Measurements from ENCODE around the gene COL4A1.

Gene COL4A1

GRCh38 chr13:110306960-110307766 is at the start of gene COL4A1, which contains the start of gene COL4A2:
COL4A1 (minus strand) TSS chr13:110307157; CDS start chr13:110307027, 130 bp downstream.
COL4A2 (plus strand) TSS chr13:110307284; CDS start chr13:110307904, 620 bp downstream.
- no peak for DNase-seq (ENCODE audit: low read depth, low spot score)

DNA sequence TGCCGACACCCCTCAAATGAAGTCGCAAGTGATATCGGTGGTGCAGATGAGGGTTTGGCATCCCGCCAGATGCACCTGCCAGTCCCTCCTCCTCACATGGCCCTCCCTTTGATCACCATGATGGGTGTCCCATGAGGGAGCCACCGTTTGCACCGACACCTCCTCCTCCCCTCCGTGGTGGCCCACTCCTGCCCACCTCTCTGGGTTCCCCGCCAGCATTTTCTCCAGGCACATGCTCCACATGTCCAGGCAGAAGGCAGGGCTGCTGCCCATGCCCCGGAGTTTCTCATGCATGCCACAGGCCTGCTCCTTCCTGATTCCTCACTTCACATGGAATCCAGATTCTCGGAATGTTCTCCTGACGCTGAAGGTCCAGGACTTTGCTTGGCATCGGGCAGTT is 49.4 kb upstream of the COL4A1 start:
- no peak for DNase-seq (ENCODE audit: low read depth, low spot score)

GRCh38 chr13:110354715-110355473 is 47.9 kb upstream of the COL4A1 start:
- no peak for DNase-seq (ENCODE audit: low read depth, low spot score)

- DNase-seq (ENCODE audit: low read depth, low spot score): no peak
These were observed 47.2 kb upstream of the COL4A1 start for GRCh38 chr13:110354123-110354627.

DNA sequence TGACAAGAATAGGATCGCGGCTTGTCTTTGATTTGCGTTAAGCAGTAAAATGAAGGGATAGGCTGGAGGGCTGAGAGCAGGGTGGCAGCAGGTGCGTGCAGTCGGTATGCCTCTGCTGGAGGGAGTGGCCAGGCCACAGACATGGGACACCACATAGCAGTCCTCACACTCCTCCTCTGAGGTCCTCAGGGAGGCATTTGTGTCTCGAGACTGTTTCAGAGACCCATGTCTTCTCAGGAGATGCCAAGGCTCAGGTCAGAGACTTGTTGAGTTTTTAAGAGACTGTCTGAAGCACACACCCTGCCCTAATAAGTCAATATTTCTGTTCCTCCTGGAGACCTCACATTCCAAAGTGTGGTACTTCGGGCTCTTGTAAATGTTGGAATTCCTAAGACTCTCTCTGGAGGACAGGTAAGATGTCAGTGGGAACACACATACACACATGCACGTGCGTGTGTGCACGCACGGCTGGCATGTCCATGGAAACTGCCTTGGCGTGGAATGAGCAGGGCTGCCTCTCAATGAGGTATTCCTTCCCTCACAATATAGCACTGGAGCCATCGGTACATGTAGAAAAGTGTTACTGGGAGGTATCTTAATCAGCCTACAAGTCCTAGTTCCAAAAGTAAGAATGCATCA is 46.5 kb upstream of the COL4A1 start:
- DNase-seq (ENCODE audit: low read depth, low spot score): no peak

DNA sequence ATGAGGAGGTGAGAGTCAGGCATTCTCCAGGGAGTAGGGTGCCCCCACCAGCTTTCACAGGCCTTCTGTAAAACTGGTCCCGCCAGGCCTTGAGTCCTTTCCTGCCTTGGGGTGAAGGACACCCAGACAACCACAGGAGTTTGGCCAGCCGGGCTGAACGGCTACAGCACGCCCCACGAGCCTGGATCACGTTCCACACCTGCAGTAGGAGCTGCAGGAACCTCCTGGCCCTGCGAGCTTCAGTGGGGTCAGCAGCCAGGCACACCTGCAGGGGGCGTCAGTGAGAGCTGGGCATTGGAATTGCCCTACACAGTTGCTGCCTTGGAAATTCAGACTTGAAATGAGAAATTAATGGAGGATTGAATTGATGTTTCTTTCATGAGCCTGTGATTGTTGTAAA is 45.8 kb upstream of the COL4A1 start:
- DNase-seq (ENCODE audit: low read depth, low spot score): no peak

DNA sequence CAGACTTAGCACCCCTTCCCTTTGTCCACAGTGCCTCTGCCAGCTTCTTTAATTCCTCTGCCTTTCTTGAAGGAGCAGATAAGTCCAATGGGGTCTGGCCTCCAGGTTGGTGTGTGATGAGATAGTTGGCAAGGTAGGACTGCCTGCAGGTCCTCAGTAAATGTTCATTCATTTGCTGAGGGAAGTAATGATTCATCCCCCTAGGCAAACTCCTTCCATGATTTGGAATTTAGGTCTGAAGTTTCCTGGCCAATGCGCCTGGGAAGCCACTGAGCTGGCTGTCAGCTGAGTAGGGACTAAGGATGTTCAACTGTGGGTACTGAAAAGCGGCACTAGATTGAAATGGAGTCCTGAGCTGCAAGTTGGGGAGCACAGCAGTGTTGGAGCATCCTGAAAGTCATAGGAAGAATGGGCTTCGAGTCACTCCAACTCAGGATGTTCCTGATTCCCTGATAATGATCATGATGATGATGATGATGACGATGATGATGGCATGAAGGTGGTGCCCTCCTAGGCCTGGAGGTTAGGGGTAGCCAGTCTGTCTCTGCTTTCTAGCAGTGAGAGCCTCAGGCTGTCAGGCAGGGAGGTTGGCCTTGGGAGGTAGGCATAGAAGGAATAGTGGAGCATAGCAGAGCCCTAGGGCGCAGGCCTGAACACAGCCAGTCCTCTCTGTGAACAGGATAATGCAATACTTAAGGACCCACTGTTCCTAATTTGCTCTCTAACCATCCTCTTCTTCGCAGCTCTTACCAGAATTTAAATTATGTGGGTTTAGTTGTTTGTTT is 44.9 kb upstream of the COL4A1 start:
- DNase-seq (ENCODE audit: low read depth, low spot score): no peak

DNA sequence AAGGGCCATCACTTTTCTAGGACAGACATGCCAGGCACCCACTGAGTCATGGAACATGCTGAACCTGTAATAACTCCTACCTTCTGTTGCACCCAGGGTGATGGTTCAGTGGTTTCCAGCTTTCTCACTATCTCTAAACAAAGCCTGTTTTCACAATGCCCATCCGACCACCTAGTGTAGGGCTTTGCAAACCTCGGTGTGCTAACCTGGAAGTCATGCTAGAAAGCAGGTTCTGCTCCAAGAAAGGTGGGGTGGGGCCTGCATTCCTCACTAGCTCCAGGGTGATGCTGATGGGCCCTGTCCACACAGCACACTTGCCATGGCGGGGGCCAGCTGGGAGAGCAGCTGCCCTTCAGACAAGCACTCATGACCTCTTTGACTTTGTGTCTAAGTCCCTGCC is 43.6 kb upstream of the COL4A1 start:
- no peak for DNase-seq (ENCODE audit: low read depth, low spot score)

DNA sequence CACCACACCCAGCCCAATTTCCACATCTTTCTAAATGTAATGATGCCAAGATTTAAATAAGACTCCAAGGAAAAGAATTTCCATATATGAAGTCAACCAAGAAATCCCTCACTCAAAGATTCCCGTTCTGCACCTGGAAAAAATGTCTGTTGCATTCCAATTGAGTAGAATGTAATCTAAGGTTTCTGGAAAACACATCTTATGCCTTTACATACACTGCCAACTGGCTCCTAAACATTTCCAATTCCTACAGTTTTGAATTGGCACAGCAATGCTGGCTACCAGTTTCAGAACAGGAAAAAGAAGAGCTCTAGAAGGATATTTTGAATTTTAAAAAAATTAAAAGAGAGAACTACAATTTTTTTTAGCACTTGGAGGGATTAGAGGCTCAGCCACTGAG is 43.1 kb upstream of the COL4A1 start:
- no peak for DNase-seq (ENCODE audit: low read depth, low spot score)

DNA sequence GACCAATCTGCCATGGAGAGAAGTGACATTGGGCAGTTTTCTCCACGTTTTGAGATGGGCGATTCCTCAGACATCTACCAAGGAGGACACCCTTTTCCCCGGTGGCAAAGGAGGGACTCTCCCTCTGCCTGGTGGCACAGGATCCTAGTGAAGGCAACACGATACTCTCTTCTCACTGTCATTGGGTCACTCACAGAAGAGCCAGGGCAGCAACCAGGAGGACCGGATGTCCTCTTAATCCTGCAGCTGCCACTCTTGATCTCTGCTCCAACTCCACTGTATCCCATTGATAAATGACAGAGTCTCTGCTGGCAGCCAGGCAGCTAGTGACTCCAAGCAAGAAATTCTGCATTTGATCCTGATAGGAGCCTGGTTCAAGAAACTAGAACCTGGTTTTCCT is 42.3 kb upstream of the COL4A1 start:
- DNase-seq (ENCODE audit: low read depth, low spot score): no peak

- no peak for DNase-seq (ENCODE audit: low read depth, low spot score)
These were observed 41.5 kb upstream of the COL4A1 start for GRCh38 chr13:110348309-110349105.

- DNase-seq (ENCODE audit: low read depth, low spot score): no peak
These were observed 40.8 kb upstream of the COL4A1 start for GRCh38 chr13:110347535-110348308.

GRCh38 chr13:110347088-110347487 is 40.1 kb upstream of the COL4A1 start:
- DNase-seq (ENCODE audit: low read depth, low spot score): no peak

GRCh38 chr13:110346661-110347067 is 39.7 kb upstream of the COL4A1 start:
- DNase-seq (ENCODE audit: low read depth, low spot score): no peak

- DNase-seq (ENCODE audit: low read depth, low spot score): no peak
These were observed 38.7 kb upstream of the COL4A1 start for GRCh38 chr13:110345701-110346100.

GRCh38 chr13:110345266-110345665 is 38.3 kb upstream of the COL4A1 start:
- no peak for DNase-seq (ENCODE audit: low read depth, low spot score)

DNA sequence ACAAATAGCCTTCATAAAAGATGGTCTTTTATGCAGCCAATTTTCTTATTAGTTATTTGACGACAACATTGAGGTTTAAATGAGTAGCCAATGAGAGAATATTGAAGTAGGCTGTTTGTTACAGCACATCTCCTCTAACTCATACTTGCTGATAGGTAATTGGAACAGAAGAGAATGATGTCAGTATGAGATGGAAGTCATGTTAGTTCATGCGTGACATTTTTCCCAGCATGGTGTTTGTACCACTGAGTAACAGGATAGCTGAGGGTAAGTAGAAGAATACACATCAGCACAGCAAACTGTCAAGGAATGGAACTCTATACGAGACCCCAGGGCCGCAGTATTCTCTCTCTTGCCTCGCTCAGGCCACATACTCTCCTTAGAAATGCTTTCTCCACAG is 37.4 kb upstream of the COL4A1 start:
- no peak for DNase-seq (ENCODE audit: low read depth, low spot score)

DNA sequence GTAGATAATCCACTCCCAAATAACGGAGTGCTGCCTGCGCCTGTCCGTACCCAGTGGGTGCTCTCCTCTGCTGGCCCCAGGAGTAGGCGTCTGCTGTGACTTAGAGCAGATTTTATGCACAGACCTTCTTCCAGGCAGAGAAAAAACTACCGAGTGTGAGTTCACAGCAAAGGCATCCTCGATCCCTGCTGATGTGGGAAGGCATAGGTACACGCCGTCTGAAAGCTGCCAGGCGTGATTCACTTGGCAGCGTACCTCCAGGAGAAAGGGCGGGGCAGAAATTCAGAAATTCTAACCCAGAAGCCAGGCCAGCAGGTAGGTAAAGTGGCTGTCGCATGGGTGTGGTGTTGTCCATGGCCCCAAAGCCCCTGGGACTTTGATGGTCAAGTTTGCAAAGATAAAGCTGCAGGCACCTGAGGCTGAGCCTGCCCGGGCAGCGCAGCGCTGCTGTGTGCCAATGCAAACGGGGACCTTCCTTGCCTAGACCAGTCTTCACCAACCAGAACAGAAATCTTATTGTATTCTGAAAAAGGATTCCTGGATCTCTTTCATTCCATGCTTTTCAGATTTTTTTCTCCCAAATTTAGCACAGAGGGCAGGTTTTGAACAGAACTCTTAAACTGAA is 36.4 kb upstream of the COL4A1 start:
- no peak for DNase-seq (ENCODE audit: low read depth, low spot score)

DNA sequence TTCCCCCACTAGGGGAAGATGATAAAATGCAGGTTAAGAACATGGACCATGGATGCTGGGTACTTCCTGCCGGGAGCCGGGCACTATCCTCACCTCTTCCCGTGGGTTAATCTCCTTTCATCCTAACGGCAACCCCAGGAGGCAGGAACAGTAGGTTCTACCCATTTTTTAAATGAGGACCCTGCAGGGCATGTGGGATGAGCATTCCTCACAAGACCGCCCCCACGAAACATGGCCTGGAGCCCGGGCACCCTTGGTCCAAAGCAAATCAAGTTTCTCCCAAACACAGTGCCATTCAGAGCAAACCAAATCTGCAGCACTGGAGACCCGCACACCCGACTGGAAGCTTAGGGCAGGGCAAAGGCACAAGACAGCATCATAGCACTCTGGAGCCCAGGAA is 35.5 kb upstream of the COL4A1 start:
- no peak for DNase-seq (ENCODE audit: low read depth, low spot score)

Data from activated CD4-positive, CD25-positive, alpha-beta regulatory T cell treated with anti-CD3 and anti-CD28 coated beads, Interleukin-2, amount 50 U/mL, for 16 hours (primary cell).